Stimulated activated CD4-positive, alpha-beta T cell treated with anti-CD3 and anti-CD28 coated beads, TNF-alpha, amount 100 ng/mL, for 48 hours (primary cell): ENCODE measurements around the gene SIDT2.

Experiments
- DNase-seq, 3 donors: peaks; one replicate each; pipeline ENCODE4 v3.0.0-alpha.2; 2020; ENCODE audit warnings: low read depth in 3 of 3

The SIDT2 gene

DNA sequence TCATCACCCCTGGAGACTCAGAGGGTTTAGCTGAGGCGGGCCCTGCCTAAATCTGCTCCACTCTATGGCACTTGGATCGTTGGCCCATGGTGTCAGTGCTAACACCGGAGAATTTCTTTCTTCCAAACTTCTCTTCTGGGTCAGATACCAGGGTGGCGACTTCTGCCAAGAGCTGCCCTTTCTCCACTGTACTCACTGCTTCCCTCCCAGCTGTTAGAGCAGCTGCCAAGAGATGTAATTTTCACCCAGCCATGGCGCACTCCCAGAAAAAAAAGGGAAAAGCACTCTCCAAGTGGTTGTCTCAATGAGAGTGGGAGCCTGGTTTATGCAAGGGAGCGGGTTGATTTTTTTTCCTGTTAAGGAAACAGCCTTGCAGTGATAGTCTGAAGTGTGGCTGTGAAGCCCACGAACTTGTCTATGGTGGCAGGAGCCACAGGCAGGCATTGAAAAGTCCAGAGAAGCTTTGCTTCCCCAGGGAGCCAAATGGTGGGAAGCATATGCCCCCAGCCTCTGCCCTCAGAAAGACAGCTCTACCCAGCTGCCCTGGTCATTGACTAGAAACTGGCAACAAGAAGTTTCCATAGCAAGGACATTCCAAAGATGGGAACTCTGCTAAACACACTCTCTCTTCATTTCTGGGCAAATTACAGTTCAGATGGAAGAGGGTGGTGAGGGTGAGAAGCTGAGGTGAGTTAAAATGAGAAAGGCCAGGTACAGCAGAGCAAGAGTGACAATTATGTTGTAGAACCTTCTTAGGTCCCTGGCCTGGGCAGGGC is 42.6 kb downstream of the SIDT2 start:
- no peak for DNase-seq

DNA sequence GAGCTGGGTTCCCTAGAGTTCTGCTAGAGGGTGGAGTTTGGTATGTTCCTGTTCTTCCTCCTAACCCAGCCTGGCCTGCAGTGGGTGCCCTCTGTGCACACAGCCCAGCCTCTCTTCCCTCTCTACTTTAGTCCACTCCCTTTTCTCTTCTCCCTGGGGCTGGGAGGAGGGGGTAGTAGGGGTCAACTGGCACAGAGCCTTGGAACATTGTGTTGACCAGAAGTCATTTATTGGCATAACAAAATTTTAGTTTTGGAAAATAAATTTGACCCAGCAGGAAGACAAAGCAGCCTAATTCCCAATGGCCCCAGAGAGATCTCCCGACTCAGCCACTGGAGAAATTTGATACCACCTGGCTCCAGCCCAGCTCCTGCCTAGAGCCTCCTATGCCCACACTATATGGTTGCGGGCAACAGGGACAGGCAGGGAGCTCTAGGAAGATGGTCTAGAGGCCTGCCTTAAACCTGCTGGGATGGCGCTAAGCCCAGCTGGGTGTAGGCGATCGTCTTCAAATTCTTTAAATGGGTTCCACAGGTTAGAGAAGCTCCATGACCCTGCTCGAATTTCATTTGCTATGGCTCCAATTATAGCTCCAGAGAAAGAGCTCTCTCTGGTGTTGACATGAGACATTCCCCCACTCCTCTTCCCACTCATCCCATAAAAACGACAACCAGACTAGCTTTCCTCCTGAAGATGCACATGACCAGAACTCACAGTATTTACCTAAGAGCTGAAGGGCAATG is 43.4 kb downstream of the SIDT2 start:
- no peak for DNase-seq

DNA sequence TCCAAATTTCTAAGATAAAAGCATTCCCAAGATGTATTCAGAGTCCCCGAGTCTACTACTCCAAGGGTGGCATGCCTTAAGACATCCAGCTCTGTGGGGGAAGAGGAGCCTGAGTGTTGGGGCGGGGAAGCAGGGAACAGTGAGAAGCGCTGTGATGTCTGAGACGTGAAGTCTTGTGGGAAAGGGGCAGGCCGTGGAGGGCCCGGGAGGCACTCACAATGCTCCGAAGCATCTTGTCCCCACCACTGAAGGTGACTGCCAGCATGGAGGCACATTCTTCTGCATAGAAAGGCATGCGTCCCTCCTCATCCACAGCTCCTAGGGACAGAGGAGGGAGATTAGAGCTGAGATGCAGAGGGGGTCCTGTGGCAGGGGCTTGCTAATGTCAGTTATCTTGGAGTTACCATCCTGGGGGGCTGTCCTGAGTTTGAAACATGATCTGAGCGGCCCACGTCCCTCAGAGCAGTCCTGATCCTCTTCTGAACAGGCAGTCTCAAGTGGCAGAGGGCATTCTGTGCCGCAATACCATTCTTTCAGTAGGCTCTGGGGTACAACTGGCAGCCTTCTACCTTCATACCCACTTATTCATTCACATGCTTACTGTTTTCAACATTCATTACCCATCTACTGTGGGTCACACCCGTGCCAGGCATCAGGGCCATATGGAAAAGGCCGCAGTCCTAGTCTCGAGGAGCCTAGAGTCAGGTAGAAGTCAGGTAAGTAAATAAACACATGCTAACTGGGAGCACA is 44.6 kb downstream of the SIDT2 start:
- no peak for DNase-seq

DNA sequence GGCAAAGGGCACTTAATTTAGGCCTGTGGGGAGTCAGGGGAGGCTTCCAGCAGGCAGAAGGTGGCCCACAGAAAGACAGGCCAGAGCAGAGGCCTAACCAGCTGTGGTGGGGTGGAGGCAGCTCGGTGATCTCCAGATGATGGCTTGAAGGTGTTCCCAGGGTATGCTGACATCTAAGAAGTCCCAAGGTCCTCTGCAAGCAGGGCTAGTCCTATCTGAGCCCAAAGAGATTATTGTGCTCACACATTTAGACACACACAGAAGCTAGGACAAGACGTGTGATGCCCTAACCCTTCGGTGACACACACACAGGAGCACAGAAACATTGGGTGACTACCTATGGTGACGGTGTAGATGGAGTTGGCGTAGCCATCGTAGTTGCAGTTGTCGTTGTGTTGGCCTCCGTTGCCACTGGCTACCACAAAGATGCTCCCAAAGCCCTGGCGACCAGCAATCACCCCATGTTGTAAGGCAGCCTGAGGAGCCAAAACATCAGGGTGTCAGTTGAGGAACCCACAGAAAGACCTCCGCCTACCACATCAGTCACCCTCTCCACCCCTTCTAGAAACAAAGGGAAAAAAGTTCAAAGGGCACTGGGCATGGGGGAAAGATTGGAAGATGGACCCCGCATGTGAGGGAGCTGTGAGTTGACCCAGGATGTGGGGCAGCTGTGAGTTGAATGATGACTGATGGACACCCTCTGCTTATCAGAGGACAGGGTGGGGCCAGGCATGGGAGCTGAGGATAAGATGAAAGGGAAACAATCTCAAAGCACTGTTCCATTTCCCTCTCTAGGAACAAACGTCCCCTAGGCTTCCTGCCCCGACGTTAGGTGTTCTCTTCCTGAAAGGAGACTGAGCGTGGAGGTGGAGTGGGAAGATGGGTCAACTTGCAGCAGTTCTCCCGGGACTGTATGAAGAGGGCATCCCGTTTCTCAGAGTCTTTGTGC is 45.5 kb downstream of the SIDT2 start:
- no peak for DNase-seq

DNA sequence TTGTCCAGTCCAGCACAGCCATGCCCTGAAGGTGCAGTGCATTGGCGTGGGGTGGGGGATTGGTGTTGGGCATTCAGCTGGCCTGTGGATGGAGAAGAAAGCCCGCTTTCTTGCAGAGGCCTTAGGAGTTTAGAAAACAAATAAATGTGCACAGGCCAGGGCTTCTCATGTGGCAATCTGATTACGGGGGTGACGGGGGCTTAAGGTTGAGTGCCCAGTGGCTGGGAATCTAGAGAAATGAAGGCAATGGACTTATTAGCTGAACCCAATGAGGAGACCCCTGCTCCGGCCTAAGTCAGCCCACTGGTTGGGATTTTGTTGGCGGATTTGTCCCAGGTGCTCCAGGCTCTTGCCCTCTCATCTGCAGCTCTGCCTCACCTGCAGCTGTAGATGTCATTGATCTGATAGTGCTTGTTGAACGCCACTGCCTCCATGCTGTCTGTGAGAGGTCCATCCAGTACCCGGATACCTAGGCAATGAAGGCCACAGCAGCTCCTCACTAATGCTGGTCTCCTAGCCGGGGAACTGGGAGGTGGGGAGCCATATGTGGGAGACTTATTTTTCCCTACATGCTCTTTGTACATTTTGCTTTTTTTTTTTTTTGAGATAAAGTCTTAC is 47.1 kb downstream of the SIDT2 start:
- no peak for DNase-seq

DNA sequence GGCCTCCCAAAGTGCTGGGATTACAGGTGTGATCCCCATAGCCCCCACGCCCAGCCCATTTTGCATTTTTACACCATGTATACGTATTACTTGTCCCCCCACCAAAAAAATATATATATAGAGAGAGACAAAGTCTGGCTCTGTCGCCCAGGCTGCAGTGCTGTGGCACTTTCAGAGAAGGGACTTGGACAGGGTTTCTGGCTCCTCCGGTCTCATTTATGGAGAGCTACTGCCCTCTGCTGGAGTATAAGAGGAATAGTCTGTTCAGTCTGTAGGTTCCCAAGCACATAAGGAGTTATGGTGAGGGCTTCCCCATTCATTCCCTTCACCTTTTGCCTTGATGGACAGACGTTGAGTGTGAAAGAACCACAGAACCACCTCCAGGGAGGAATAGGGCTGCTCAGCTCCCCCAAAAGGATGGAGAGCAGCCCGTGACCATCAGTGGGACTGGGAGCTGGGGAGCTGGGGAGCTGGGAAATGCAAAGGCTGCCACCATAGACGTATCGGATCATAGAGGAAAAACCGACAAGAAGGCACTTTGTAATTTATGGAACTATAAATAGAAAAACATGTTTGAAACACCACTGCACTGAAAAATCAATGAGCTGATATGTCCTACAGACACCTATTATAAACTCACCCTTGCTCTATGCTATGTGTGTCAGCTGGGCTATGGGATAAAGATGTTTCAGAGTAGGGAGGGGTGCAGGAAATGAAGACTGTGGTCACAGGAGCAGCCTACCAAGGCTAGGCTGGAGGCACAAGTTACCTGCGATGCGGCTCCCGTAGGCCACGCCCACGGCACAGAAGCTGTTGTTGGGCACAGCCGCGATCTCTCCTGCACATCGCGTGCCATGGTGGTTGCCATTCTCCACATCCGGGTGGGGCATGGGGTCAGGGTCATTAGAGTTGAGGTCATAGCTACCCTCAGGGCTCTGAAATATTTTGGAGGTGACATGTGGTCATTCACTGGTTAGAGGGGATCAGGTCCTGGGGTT is 48.1 kb downstream of the SIDT2 start:
- DNase-seq: peak in 1 of 3 donors; percentile 22

DNA sequence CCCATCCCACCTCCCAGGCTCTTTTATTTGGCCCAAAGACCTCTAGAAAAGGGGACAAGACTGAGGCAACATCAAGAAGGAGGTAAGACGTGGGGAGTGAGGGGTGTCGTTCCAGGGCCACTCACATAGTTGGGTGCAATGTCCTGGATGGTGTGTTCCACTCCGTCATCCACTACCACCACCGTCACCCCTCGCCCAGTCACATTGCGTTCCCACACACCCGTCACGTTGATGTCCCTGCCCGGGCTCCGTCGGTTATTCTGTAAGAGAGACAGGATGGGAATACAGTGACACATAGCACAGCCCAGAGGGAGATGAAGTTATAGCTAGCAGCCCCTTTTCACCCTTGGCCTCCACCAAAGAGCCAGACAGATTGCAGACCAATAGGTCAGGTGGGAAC is 49.5 kb downstream of the SIDT2 start:
- DNase-seq: no peak

DNA sequence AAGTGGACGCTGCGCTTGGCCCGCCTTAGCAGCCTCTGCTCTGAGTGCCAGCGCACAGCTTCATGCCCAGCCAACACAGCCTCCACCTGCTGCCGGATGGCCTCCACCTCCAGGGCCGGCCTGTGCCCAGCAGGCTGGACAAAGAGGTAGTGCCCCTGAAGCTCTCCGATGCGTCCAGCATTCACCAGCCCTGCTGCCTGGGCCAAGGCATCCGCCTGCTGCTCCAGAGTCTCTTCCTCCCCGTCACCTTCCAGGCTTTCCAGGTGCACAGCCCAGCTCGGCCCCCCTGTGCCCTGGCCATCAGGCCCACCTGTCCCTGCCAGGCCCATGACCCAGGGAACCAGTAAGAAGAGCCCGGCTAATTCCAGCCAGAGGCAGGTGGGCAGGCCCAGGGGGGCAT is 50.9 kb downstream of the SIDT2 start:
- no peak for DNase-seq

DNA sequence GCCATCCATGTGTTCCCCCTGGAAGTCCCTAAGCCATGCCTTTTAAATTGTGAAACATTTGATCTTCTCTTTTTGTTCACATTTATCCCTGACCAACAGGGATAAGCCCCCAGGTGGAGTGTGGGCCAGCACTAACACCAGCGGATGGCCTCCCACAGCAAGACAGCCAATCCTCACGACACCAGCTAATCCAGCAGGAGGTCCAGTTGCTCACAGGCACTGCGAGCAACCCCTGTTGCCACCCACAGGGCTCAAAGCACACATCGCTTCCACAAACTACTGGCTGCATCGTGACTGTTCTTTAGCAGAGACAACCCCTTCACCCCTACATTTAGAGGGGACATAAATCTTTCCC is 51.4 kb downstream of the SIDT2 start:
- DNase-seq: peak in 1 of 3 donors; percentile 21

DNA sequence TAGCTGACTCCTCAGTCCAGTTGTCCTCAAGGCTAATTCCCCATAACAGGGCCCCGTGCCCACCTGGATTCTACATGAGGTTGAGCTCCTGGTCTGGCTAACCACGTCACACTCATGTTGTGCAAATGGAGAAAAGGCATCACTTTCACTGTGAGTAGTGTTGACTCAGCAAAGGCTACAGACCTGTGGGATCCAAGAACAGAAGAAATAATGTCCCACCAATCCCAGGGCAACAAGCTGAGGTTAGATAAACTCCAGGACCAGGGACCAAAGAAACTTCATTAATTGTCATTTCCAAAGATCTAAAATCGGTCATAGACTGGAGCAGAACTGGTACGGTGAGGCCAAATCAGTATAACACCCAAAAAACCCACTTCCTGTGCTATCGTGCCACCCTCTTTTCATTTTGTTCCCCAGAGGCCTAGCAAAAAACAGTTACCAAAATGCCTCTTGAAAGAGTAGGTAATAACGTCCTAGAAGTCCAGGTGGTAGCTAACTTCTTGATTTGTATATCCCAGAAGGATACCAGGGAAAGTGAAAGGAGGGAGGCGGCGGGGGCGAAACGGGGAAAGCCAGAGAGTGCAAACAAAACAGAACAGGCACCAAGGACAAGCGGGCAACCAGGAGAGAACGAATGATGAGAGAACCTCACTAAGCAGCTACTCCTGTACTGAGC is 51.9 kb downstream of the SIDT2 start:
- DNase-seq: peak in 2 of 3 donors; percentile 37 to 49

DNA sequence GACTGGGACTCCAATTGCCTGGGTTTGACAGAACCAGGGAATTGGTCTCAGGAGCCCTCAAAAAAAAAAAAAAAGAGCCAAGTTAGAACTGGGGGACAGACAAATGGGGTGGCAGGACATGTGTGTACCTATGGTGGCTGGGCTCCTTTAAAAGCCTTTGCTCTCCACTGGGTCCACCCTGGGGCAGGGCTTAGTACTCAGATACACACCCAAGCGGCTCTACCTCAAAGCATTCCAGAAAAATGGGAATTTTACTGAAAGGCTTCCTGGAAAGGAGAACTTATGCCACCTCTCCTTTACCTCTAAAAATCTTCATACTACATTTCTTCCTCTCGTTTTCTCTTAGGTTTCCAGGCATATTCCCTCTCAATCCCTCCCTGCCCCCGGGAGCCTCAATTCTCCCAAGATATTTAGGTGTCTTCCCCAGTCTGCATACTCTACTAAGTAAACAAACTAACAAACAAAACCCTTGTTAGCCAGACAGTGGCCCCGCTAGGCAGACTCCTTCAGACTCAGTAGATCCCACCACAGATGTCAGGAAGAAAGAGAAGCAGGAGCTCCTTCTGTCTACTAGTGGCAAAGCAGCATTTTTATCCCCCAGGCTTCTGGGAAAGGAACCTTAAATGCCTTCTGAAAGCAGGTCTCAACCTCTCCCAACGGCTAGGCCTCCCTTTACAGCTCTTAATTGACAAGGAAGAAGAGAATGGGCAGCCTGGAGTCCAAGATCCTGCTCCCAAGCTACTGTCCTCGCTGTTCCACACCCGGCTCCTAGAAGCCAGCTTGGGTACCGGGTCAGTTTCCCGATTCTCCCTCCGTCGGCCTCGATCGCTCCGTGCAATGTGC is 52.7 kb downstream of the SIDT2 start:
- DNase-seq: no peak

DNA sequence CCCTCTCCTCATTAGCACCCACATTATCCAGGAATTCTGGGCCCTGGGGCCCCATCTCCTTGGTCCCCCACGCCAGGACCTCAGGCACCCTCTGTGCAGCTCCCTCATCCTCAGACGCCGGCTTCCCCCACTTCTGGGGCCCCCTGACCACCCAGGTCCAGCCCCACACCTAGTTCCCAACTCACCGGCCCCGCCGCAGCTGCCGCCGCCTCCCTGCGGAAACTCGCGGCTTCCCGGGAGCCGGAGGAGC is 53.2 kb downstream of the SIDT2 start, which contains the start of gene PCSK7:
Gene PCSK7, minus strand, starts transcription at position 232 of the 250 bp plus-strand sequence. CDS start 2,229 bp downstream, outside the sequence.
- DNase-seq: peak in 1 of 3 donors; percentile 25

DNA sequence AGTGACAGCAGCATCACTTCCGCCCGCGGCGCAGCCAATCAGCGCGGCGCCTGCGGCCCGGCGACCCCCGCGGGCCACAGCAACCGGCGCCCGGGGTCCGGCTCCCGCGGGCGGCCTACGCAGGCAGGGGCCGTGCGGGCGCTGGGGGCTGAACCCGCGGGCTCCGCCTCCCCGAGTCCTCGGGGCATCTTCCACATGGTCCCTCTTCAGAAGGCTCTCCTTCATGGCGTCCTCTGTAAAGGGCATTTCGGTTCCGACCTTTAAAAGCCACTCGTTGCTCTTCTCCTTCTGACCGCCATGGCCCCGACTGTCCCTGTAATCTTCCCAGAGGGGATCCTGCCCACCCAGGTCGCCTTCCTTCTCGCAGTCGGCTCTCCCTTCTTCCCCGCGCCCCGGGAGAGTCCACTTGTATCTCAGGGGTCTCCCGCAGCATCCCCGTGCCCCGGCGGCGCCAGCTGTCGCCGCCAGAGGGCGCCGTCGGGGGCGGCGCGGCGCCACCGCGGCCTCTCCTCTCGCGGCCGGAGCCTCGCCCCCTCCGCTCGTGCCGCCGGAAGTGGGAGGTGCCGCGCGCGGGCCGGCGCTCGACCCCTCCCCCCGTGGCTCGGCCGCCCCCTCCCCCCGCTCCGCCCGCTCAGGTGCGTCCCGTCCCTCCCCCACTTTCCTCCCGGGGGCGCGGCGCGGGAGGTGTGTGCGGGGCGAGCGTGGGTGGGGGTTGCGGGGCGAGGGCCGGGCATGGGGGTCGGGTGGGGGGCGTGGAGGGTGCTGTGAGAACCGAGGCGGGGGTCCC is 53.7 kb downstream of the SIDT2 start, which contains the start of gene RNF214:
Gene RNF214, plus strand, starts transcription at position 580 of the 787 bp plus-strand sequence. CDS start 1,602 bp downstream, outside the sequence.
- peak in 2 of 3 donors; percentile 61 to 73 for DNase-seq

DNA sequence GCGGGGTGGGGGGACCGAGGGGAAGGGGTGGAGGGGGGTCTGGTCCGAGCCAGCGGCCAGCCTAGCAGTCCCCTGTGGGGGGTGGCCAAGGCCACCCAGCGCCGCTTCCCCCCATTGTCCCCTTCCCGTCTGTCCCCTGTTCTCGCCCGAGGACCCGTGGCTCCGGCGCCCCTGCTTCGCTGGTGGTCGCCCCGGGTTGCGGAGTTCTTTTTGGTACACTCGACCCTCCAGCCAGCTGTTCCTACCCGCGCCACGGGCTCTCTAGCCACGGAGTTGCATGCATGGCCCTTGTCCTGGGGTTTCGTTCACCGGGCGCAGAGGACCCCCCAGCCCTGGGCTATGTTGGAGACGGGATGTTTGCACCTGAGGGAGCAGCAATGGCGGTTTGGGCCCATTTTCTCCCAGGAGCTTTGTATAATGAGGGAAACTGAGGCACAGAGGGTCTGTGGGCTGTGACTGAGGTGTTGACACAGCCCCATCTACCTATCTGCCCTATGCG is 54.4 kb downstream of the SIDT2 start:
- DNase-seq: no peak

DNA sequence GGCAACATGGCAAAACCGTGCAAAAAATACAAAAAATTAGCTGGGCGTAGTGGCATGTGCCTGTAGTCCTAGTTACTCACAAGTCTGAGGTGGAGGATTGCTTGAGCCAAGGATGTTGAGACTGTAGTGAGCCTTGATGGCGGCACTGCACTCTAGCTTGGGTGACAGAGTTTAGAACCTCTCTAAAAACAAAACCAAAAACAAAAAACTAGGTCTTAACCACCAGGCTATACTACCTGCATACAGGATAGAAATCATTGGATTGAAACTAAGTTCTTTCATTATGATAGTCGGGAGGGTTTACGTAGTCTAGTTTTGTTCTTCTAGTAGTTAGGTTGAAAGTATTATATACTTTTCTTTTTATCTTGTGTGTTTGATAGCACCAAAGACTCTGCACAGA is 59.7 kb downstream of the SIDT2 start:
- no peak for DNase-seq

DNA sequence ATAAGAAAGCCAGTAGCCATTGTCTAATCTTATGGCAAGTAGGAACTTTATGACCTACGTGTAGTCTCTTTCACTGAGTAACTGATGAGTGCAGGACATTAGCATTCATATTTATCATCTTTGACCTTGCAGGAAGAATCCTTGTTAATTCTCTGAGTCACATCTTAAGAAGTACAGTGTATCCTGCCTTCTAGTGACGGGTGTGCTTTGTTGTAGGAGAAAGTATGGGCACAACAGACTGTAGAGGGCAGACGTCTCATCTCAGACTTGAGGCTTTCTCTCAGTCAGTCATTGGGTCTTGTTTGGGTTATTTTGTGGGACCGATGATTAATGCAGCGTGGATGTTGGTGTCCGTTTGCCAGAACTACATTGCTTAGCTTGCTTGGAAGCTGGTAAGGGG is 60.8 kb downstream of the SIDT2 start:
- DNase-seq: no peak
